GM18508 (cell line): ENCODE data around the gene CCNI.
"Not testable (repeated sequence)": the region's sequence is repeated elsewhere in the genome, so short reads cannot be mapped to it uniquely, and the experiment has no call there.

Source experiments
- ATAC-seq: cut with Tn5 transposase; IDR thresholded peaks from one replicate; pipeline ENCODE4 v1.9.1; 2021; ENCODE audit warnings: moderate number of reproducible peaks; ENCODE audit not compliant: insufficient read depth, unreplicated experiment

Gene CCNI

GRCh38 chr4:77075869-77076799, at the start of gene CCNI:
Gene CCNI (minus strand): TSS chr4:77075989. CDS start chr4:77066362, 9,627 bp downstream.
- peak; percentile 35 for ATAC-seq

DNA sequence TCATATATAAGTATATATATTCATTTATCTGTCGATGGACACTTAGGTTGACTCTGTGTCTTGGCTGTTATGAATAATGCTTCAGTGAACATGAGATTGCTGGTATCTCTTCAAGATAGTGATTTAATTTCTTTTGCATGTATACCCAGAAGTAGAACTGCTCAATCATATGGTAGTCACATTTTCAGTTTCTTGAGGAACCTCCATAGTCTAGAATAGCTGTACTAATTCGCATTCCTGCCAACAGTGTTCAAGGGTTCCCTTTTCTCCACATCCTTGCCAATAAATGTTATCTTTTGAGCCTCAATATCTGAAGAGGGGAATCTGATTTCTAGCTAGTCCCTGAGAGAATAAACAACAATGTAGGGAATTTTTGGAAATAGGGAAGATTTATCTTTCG, 48.8 kb upstream of the CCNI start:
- ATAC-seq, result no peak

- no peak for ATAC-seq
Measured at GRCh38 chr4:77123411-77123810, 47.6 kb upstream of the CCNI start.

- no peak for ATAC-seq
Measured at GRCh38 chr4:77122656-77123055, 46.9 kb upstream of the CCNI start.

- no peak for ATAC-seq
Measured at GRCh38 chr4:77121736-77122240, 46.0 kb upstream of the CCNI start.

DNA sequence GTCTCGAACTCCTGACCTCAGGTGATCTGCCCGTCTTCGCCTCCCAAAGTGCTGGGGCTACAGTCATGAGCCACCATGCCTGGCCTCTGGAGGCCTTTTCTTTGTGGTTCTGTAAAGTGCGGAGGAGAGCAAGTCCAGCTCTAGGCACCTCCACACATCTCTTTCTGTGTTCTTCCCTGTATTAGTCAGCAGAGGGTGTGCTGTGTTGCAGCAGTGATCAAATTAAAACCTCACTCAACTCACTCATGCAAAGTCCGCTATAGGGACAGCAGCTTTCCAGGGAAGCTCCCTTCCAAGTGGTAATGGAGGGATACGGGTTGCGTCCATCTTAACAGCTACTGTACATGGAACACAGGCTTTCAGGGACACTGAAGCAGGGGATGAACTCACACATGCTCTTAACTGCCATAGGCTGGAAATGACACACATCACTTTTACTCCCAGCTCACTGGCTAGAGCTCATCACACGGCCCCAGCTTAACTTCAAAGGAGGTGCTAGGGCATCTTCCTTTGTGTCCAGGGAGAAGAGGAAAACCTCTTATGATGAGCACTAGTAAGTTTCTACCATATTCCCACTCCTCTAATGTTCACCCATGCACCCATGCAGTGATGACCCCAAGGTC, 45.2 kb upstream of the CCNI start:
- ATAC-seq, result peak; percentile 72

- ATAC-seq, result no peak
Measured at GRCh38 chr4:77117721-77118120, 41.9 kb upstream of the CCNI start.

- no peak for ATAC-seq
Measured at GRCh38 chr4:77113069-77113468, 37.3 kb upstream of the CCNI start.

DNA sequence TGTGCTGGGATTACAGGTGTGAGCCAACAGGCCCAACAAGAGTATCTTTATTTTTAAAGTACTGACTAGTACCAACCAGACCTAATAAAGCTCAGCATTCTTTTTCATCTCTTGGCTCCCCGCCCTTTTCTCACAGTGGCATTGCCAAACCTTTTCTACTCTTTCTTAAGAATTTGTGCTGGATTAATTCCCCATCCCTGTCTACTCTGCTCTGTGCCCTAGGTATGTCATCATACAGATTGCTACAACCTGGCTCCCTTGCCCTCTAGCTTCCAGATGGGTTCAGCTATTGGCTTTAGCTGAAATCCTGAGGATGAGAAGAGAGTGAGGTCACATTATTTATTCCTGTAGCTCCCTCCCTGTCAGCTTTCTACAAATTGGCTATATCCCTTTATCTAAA, 34.9 kb upstream of the CCNI start:
- ATAC-seq, result no peak

- ATAC-seq, result no peak
Measured at GRCh38 chr4:77104791-77105540, 29.2 kb upstream of the CCNI start.

- no peak for ATAC-seq
Measured at GRCh38 chr4:77104388-77104787, 28.6 kb upstream of the CCNI start.

DNA sequence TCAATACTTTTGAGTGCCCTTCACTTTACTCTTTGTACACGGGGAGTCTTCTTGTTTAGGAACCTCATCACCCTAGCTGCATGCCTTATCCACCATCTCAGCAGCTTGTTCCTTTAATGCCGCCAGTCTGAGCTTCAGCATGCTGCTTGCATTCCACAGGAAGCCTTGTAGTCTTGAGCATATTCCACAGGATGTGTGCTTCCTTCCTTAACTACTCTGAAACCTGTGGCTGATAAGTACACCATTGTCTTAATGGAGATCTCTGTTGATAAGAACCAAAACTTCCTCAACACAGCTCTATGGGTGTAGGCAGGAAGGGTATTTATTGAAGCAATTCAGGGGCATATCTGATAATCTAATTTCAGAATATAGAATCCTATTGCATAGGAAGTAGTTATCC, 24.4 kb upstream of the CCNI start:
- ATAC-seq, result no peak

GRCh38 chr4:77097611-77098010, 21.8 kb upstream of the CCNI start:
- ATAC-seq, result no peak

DNA sequence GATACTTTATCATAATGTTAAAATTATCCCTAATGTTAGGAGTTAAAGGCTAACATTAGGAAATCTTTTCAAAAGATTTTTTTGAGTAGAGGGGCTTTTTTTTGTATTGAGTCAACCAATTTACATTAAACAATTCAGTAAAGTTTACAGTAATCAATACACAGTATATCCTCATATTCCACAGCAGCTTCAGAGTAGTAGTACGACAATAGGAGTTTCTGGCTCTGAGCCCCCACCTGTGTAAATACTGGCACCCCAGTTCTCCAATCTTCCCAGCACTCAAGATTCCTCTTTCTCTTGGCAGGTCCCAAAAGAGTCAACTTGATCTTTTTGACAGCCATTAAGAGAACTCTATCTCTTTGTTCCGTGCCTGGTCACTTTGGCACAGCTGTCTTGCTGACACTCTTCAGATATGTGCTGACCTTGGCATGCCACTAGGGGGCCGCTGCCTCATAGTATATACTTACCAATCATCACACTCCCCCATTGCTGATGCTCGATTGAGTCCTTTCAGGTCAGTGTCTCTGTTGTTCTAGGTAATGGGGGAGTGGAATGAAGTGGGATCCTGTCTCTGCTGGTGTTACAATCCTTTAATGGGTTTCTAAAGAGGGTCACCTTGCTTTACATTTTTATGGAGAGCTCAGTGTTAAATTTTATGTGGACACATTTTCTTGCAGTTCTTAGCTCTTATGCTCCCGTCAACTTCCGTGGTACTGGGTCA, 19.5 kb upstream of the CCNI start:
- peak; percentile 99 for ATAC-seq

DNA sequence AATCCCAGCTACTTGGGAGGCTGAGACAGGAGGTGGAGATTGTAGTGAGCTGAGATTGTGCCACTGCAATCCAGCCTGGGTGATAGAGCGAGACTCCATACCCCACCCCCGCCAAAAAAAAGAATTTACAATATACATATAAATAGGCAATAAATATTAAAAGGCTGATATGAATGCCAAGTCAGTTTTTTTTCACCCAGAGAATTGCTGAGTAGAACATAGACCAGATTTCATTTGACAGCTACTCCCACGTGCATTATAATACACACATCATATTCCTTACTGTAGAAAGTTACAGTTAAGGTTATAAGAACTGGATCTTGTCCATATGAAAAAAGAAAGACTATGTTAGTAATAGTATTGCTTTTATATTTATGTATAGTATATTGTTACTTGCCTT, 18.7 kb upstream of the CCNI start:
- no peak for ATAC-seq

- no peak for ATAC-seq
Measured at GRCh38 chr4:77093401-77093800, 17.6 kb upstream of the CCNI start.

GRCh38 chr4:77092975-77093374, 17.2 kb upstream of the CCNI start:
- no peak for ATAC-seq

DNA sequence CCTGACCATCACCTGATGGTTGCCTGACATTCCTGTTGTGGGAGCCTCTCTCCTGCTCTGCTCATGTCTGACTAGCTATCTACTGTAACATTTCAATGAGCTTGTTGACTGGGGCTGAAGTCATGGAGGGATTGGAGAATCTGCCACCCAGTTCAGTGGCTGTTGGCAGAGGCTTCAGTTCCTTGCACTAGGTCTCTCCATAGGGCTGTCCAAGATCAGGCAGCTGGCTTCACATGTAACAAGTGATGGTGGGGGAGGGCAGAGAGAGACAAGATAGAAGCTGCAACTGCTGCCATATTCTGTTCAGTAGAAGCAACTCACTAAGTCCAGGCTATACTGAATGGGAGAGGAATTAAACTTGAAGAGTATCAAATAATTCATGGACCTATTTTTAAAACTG, 14.1 kb upstream of the CCNI start:
- no peak for ATAC-seq

GRCh38 chr4:77087027-77087426, 11.2 kb upstream of the CCNI start:
- ATAC-seq, result not testable (repeated sequence)

GRCh38 chr4:77084019-77084639, 8.3 kb upstream of the CCNI start:
- ATAC-seq, result no peak
